ENCODE results near the gene BCAS1.

BCAS1 gene

DNA sequence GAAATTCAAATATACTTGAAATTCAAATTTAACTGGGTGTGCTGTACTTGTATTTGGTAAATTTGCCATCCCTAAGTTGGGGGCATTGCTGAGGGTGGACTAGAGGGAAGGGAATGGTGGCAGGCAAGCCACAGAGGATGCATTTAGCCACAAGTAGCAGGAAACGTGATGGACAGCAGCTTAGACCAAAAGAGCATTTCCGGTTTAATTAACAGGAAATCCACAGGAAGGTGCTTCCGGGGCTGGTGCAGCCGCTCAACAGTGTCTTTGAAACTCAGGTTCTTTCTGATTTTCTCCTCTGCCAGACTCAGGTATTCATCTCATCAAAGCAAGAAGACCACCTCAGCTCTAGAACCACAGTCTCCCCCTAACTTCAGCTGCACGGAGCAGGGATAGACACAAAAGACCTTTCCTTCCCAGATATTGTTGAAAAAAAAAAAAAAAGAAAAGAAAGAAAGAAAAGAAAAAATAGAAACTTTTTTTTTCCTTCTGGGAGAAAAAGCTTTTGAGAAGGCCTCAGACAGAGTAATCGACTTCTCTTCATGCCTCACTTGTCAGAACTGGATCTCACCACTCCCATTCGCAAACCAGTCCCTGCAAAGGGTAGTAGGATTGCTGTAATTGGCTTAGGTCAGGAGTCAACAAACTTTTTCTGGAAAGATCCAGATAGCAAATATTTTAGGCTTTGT lies 8.0 kb upstream of the BCAS1 start:
- TF ChIP-seq, protein P1, sequence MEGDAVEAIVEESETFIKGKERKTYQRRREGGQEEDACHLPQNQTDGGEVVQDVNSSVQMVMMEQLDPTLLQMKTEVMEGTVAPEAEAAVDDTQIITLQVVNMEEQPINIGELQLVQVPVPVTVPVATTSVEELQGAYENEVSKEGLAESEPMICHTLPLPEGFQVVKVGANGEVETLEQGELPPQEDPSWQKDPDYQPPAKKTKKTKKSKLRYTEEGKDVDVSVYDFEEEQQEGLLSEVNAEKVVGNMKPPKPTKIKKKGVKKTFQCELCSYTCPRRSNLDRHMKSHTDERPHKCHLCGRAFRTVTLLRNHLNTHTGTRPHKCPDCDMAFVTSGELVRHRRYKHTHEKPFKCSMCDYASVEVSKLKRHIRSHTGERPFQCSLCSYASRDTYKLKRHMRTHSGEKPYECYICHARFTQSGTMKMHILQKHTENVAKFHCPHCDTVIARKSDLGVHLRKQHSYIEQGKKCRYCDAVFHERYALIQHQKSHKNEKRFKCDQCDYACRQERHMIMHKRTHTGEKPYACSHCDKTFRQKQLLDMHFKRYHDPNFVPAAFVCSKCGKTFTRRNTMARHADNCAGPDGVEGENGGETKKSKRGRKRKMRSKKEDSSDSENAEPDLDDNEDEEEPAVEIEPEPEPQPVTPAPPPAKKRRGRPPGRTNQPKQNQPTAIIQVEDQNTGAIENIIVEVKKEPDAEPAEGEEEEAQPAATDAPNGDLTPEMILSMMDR (IDR thresholded peaks at IDR 0.05; ENCODE audit: low read depth, low read length) = no peak
- H3K4me3 ChIP-seq (ENCODE audit: low read depth, low read length) = no peak overlapping the region

DNA sequence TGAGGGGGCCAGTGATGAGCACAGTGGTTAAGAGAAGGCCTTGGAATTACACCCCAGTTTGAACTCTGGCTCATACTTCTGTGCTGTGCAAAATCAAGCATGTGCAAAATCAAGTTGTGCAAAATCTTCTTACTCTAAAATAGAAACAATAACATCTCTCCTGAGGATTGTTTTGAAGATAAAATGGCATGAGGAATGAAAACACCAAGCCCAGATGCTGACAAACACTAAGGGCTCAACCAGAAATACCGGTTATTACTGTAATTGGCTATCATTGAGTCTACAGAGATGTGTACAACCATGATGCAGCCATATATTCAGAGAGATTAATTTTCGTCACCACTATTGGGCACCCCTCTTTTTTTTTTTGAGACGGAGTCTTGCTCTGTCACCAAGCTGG lies 5.9 kb upstream of the BCAS1 start:
- no peak overlapping the region for H3K4me3 ChIP-seq (ENCODE audit: low read depth, low read length)
- TF ChIP-seq, protein P1 (IDR thresholded peaks at IDR 0.05; ENCODE audit: low read depth, low read length) = no peak

GRCh38 chr20:54075322-54075721 lies 4.9 kb upstream of the BCAS1 start:
- H3K4me3 ChIP-seq (ENCODE audit: low read depth, low read length) = no peak overlapping the region
- TF ChIP-seq, protein P1 (IDR thresholded peaks at IDR 0.05; ENCODE audit: low read depth, low read length) = no peak

DNA sequence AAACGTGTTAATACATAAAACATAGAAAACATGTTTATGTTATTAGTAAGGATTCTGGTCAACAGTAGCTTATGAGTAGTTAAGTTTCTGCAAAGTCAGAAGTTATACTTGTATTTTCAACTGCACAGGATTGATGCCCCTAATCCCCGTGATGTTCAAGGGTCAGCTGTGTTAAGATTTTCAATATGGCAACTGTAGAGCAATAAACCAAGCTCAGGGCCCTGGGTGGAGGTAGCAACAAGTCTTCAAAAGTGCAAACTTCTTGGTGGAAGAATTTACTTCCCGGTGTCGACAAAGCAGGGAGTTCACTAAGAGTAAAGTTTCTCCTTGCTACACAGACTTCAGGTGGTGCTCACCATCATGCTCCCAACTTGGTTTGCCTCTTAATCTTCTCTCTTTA lies 4.1 kb upstream of the BCAS1 start:
- no peak overlapping the region for H3K4me3 ChIP-seq (ENCODE audit: low read depth, low read length)
- TF ChIP-seq, protein P1 (IDR thresholded peaks at IDR 0.05; ENCODE audit: low read depth, low read length) = no peak

DNA sequence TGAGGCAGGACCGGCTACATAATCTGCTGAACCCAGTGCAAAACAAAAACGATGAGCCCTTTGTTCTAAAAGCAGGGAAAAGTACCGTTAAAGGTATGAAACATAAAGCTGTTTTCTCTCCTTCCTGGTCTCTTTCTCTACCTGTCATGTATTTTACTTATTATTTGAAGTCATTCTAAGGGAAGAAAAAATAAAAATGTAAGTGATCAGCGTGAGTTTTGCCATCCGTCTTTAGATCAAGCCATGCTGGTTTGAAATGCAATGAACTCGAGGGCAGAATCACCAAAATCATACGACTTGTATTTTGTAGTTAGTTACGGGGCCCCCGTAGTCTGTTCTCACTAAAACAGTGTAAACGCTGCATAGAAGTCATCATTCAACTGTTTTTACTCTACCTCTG lies 2.9 kb upstream of the BCAS1 start:
- TF ChIP-seq, protein P1 (IDR thresholded peaks at IDR 0.05; ENCODE audit: low read depth, low read length) = no peak
- H3K4me3 ChIP-seq (ENCODE audit: low read depth, low read length) = no peak overlapping the region

DNA sequence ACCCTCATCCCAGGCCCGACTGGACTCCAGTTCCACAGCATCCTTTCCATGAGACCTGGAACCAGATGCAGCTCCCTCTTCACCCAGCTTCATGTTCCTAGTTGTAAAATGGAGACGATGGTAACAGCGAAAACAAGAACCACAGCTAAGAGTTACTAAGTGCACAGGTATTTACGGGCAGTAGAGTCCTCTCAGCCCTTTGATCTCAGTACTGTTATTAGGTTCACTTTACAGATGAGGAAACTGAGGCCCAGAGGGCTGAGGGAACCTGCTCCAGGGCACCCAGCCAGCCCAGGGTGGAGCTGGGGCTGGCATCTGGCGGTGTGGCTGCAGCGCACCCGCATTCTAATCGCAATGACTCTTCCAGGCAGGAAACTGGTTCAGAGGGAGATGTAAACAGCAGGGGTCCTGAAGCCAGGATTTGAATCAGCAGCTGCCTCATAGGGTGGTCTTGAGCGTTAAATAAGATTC lies 858 bp downstream of the BCAS1 start:
- TF ChIP-seq, protein P1 (IDR thresholded peaks at IDR 0.05; ENCODE audit: low read depth, low read length) = no peak
- H3K4me3 ChIP-seq (ENCODE audit: low read depth, low read length) = no peak overlapping the region

GRCh38 chr20:54068966-54069365 lies 1.4 kb downstream of the BCAS1 start:
- no peak overlapping the region for H3K4me3 ChIP-seq (ENCODE audit: low read depth, low read length)
- TF ChIP-seq, protein P1 (IDR thresholded peaks at IDR 0.05; ENCODE audit: low read depth, low read length) = no peak

Measured in WI38 (cell line).